Measurements from ENCODE around the gene UBR7. TPM values are rescaled to one million over a fixed set of nuclear protein-coding genes. Genes with fewer than 3 reads are reported as not detected.

UBR7 gene
- total RNA-seq, 1 experiment from 2014 or later, result 28.9 TPM

GRCh38 chr14:93201155-93201704 is 5.8 kb upstream of the UBR7 start:
- CTCF ChIA-PET, result interaction anchor here (0.7 to 1.0 kb wide), 2 partner anchors 17 to 18 kb away, joined by 4 read pairs; partner anchors contain the start of gene MOAP1
- Mint-ChIP-seq H3K36me3 (0 out of 2 replicates have a peak, but pooled peaks cover 3% of the 10 kb centered on the region), H3K27me3 (ENCODE audit: low read depth) (no peaks in the 10 kb centered on the region), H3K27ac (no peak overlapping the region), H3K4me1 (0 out of 2 replicates have a peak, but pooled peaks cover 6% of the 10 kb centered on the region), H3K9me3 (no peaks in the 10 kb centered on the region), H3K4me3 (no peak overlapping the region)
- DNase-seq (ENCODE audit: low spot score), result no peak
- ATAC-seq, result no peak
- TF ChIP-seq NFYB (CRISPR knock-in tag; conservative IDR thresholded peaks at IDR 0.05; ENCODE audit: low read depth) (no peak), ZBTB43 (CRISPR knock-in tag; IDR thresholded peaks at IDR 0.05) (no peak), HMGA2 (CRISPR knock-in tag; IDR thresholded peaks at IDR 0.05) (no peak), MLX (CRISPR knock-in tag; IDR thresholded peaks at IDR 0.05) (no peak), ZBTB21 (CRISPR knock-in tag; IDR thresholded peaks at IDR 0.05; ENCODE audit: borderline replicate concordance) (no peak), ZNF423 (CRISPR knock-in tag; IDR thresholded peaks at IDR 0.05) (no peak), IRF1 (CRISPR knock-in tag; IDR thresholded peaks at IDR 0.05) (no peak), MAX (CRISPR knock-in tag; IDR thresholded peaks at IDR 0.05) (no peak), NR1H2 (CRISPR knock-in tag; IDR thresholded peaks at IDR 0.05) (no peak), FOXK1 (CRISPR knock-in tag; IDR thresholded peaks at IDR 0.05) (no peak)
- POLR2A ChIA-PET, result interaction anchor here (0.8 kb wide), 1 partner anchor 10 kb away, joined by 3 read pairs; no protein-coding TSS in a partner anchor

GRCh38 chr14:93207468-93208308 is 632 bp downstream of the UBR7 start:
- CTCF ChIA-PET, result interaction anchor here (0.5 to 3.3 kb wide), 44 partner anchors 9 to 699 kb away, joined by 3 to 34 read pairs (median 4); partner anchors contain the start of genes LYSET and MOAP1
- POLR2A ChIA-PET, result interaction anchor here (1.0 to 2.5 kb wide), 4 partner anchors 10 to 127 kb away, joined by 4 to 23 read pairs (median 6); partner anchors contain the start of genes ITPK1, LYSET and MOAP1

More at GRCh38 chr14:93207468-93208308, 632 bp downstream of the UBR7 start:
- ATAC-seq, result peak; percentile 71
- peaks cover 14% of the 10 kb centered on the region for H3K4me1 Mint-ChIP-seq
- peak; percentile 68 for DNase-seq (ENCODE audit: low spot score)
- H3K27ac Mint-ChIP-seq, result peak overlapping the region; percentile 47
- TF ChIP-seq SP1 (CRISPR knock-in tag; conservative IDR thresholded peaks at IDR 0.05) (no peak), MYBL2 (CRISPR knock-in tag; IDR thresholded peaks at IDR 0.05) (0 out of 2 replicates have a peak, but pooled peaks have one; percentile 3), ZNF263 (CRISPR knock-in tag; IDR thresholded peaks at IDR 0.05; ENCODE audit: low read depth) (0 out of 2 replicates have a peak, but pooled peaks have one; percentile 5), USF1 (CRISPR knock-in tag; IDR thresholded peaks at IDR 0.05) (peak; percentile 56; the same call in 1 of the 2 replicates), ATF2 (CRISPR knock-in tag; IDR thresholded peaks at IDR 0.05; ENCODE audit: borderline replicate concordance, low read depth) (no peak)
- peak overlapping the region; percentile 99 for H3K4me3 Mint-ChIP-seq
- H3K36me3 Mint-ChIP-seq, result peaks cover 13% of the 10 kb centered on the region
- no peaks in the 10 kb centered on the region for H3K9me3 Mint-ChIP-seq
- no peaks in the 10 kb centered on the region for H3K27me3 Mint-ChIP-seq (ENCODE audit: low read depth)
